Lower lobe of right lung (tissue), 2 donors: ENCODE results near the gene MEMO1. TPM values are rescaled to one million over a fixed set of nuclear protein-coding genes. Genes with fewer than 3 reads are reported as not detected.
"Not testable (repeated sequence)": the region's sequence is repeated elsewhere in the genome, so short reads cannot be mapped to it uniquely, and the experiment has no call there.

Source experiments
- ATAC-seq, 2 donors: fragments of 200-7000 bp; cut with Tn5 transposase; one replicate each; pipeline ENCODE4 v1.9.1; 2020 to 2022; ENCODE audit warnings: mild to moderate bottlenecking in 2 of 2, moderate library complexity in 2 of 2
- DNase-seq: peaks from one replicate; pipeline ENCODE4 v3.0.0-alpha.2; 2020
- H3K27ac ChIP-seq: fragments of 200-600 bp; one replicate; pipeline ENCODE4 v1.8.0; 2022
- H3K27me3 ChIP-seq: fragments of 200-600 bp; one replicate; pipeline ENCODE4 v1.8.0; 2022; ENCODE audit warnings: low read depth
- H3K36me3 ChIP-seq: fragments of 200-600 bp; one replicate; pipeline ENCODE4 v1.8.0; 2022; ENCODE audit warnings: mild to moderate bottlenecking
- H3K4me1 ChIP-seq: fragments of 200-600 bp; one replicate; pipeline ENCODE4 v1.8.0; 2022
- H3K4me3 ChIP-seq: fragments of 200-600 bp; one replicate; pipeline ENCODE4 v1.8.0; 2022; ENCODE audit warnings: mild to moderate bottlenecking
- H3K9me3 ChIP-seq: fragments of 200-600 bp; one replicate; pipeline ENCODE4 v1.8.0; 2022
- intact Hi-C: fragments of 100-400 bp; cut with DNase I; formaldehyde crosslinking; loops from one replicate; pipeline ENCODE4 v1.11.0; 2022
- total RNA-seq: library from RNA; stranded (reverse); fragmentation: NEBNext Ultra II Directional; extraction: Animal tissue kit (Norgen Biotek cat#: 25700); gene quantifications from one replicate; pipeline ENCODE4 v1.2.1, GENCODE V29; 2021
- TF ChIP-seq, protein P1 (sequence below): fragments of 200-600 bp; IDR thresholded peaks from one replicate; pipeline ENCODE4 v1.8.0; 2022; ENCODE audit warnings: antibody characterized with exemption, mild to moderate bottlenecking
- donor health status: DM: no; HTN: yes; CAD: no; lungs with severe emphysema.

The MEMO1 gene
- total RNA-seq, 1 donor from 2014 or later = 35.7 TPM

DNA sequence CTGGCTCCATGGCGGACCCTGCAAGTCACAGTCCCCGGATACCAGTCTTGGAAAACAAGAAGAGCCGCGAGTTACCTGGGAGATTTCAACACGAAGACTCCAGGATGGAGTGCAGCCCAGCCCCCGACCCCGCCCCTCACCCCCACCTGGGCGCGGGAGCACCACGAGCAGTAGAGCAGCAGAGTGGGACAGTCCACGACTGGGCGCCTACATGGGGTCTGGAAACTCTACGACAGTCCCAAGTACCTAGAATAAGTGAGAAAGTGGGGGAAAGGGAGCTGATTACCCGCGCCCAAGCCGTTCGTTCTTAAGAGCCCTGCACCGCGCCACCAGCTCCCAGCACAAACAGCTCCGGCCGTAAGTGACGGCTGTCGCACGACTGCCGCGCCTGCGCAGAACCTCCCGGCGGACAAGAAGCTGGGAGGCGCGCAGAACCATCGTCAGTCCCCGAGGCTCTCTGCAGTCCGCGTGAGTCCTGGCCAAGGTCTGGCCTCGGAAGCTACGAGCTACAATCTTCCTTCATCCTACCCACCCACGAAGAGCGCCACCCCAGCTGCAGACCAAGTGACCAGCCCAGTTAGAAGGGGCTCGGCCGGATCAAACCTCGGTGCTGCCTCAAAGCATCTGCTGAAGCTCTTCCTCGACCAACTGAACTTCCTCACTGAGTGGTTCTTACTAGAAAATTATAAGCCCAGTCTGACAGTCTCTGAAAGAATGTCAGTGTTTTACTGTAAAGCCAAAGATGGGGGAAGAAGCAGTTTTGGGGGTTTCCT is 28.8 kb upstream of the MEMO1 start, which contains the start of gene DPY30:
Gene DPY30 (minus strand): TSS at position 359 of the 773 bp plus-strand sequence. CDS start 349 bp downstream, at position 10.
- H3K4me3 ChIP-seq = peak within 1 kb of the TSS; percentile 78
- intact Hi-C loops = no loop called here
- no peaks in the 10 kb centered on the region for H3K9me3 ChIP-seq
- peaks cover 20% of the 10 kb centered on the region for H3K36me3 ChIP-seq
- DNase-seq (peak; percentile 96), ATAC-seq (peak; percentile 99)
- peak within 1 kb of the TSS; percentile 82 for H3K27ac ChIP-seq
- peaks cover 14% of the 10 kb centered on the region for H3K4me1 ChIP-seq
- TF ChIP-seq, protein P1, sequence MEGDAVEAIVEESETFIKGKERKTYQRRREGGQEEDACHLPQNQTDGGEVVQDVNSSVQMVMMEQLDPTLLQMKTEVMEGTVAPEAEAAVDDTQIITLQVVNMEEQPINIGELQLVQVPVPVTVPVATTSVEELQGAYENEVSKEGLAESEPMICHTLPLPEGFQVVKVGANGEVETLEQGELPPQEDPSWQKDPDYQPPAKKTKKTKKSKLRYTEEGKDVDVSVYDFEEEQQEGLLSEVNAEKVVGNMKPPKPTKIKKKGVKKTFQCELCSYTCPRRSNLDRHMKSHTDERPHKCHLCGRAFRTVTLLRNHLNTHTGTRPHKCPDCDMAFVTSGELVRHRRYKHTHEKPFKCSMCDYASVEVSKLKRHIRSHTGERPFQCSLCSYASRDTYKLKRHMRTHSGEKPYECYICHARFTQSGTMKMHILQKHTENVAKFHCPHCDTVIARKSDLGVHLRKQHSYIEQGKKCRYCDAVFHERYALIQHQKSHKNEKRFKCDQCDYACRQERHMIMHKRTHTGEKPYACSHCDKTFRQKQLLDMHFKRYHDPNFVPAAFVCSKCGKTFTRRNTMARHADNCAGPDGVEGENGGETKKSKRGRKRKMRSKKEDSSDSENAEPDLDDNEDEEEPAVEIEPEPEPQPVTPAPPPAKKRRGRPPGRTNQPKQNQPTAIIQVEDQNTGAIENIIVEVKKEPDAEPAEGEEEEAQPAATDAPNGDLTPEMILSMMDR = no peak
- no peaks in the 10 kb centered on the region for H3K27me3 ChIP-seq

DNA sequence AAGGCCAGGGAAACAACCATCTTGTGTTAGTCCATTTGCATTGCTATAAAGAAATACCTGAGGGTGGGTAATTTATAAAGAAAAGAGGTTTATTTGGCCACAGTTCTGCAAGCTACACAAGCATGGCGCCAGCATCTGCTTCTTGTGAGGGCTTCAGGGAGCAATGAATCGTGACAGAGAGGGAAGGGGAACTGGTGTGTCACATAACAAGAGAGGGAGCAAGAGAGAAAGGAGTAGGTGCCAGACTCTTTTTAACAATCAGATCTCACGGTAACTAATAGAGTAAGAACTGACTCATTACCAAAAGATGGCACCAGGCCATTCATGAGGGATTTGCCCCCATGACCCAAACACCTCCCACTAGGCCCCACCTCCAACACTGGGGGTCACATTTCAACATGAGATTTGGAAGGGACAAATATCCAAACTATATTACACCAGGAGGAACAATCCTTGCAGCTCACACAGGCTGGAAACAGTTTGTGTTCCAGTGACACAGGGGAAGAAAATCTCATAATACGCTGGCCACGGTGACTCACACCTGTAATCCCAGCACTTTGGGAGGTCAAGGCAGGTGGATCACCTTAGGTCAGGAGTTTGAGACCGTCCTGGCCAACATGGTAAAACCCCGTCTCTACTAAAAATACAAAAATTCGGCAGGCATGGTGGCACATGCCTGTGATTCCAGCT is 23.5 kb upstream of the MEMO1 start:
- H3K4me1 ChIP-seq, DNase-seq, H3K4me3 ChIP-seq, ATAC-seq, H3K27me3 ChIP-seq, H3K27ac ChIP-seq, H3K9me3 ChIP-seq, intact Hi-C loops: not testable (repeated sequence)
- peaks cover 48% of the 10 kb centered on the region for H3K36me3 ChIP-seq

DNA sequence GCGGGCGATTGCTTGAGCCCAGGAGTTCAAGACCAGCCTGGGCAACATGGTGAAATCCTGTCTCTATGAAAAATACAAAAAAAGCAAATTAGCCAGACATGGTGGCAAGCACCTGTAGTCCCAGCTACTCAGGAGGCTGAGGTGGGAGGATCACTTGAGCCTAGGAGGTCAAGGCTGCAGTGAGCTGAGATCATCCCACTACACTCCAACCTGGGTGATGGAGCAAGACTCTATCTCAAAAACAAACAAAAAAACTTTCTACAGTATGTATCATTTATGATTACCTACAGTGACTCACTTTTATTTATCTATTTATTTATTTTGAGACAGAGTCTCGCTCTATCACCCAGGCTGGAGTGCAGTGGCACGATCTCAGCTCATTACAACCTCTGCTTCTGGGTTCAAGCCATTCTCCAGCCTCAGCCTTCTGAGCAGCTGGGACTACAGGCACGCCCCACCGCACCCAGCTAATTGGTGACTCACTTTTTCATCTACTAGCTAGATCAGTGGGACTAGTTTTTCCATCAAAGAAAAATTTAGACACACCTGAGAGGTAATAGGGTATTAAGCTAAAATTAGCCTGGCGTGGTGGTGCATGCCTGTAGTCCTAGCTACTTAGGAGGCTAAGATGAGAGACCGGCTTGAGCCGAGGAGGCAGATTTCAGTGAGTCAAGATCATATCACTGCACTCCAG is 8.1 kb upstream of the MEMO1 start:
- H3K9me3 ChIP-seq, H3K4me3 ChIP-seq, intact Hi-C loops, H3K4me1 ChIP-seq, H3K27ac ChIP-seq, H3K27me3 ChIP-seq, ATAC-seq, DNase-seq: not testable (repeated sequence)
- H3K36me3 ChIP-seq = peaks cover 61% of the 10 kb centered on the region

DNA sequence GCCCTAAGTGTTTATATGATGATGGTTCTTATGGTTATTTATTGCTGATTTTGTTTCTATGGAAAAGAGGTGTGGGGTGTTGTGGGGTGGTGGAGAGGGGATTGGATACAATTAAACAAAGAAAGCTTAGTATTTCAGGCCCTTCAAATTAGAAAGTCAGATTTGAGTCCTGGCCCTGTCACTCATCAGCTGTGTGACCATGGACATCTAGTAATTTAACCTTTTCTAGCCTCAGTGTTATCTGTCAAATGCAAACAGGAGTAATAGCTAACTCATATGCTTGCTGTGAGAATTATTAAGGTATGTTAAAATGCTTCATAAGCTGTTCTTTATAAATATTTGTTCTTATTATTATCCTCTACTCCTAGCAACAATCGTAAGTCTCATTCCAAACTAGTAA is 2.1 kb upstream of the MEMO1 start:
- no peak for ATAC-seq
- Histone ChIP-seq H3K4me3 (no peak overlapping the region), H3K36me3 (peaks cover 14% of the 10 kb centered on the region), H3K4me1 (peaks cover 24% of the 10 kb centered on the region), H3K27ac (no peak overlapping the region), H3K27me3 (no peaks in the 10 kb centered on the region), H3K9me3 (no peaks in the 10 kb centered on the region)
- DNase-seq = no peak
- intact Hi-C loops = no loop called here
- TF ChIP-seq, protein P1 = no peak

DNA sequence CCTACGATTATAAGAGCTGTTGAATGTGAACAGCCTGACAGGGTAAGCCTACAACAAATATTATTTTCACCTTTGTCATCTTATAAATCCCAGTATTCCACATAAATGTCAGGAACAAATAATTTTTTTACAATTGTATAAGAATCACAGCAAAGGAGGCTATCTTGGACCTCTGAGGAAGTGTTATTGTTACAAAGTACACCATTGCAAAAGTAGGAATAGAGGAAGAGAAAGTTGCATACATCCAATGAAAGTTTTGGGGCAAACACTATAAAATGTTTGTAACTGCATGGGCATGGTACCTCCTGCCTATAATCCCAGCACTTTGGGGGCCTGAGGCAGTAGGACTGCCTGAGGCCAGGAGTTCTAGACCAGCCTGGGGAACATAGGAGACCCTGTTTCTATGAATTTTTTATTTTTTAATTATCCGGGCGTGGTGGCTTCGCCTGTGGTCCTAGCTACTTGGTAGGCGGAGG is 715 bp upstream of the MEMO1 start:
- peak overlapping the region; percentile 86 for H3K27ac ChIP-seq
- peak overlapping the region; percentile 90 for H3K4me3 ChIP-seq
- no peaks in the 10 kb centered on the region for H3K27me3 ChIP-seq
- no peaks in the 10 kb centered on the region for H3K9me3 ChIP-seq
- DNase-seq (no peak), ATAC-seq (no peak)
- peaks cover 37% of the 10 kb centered on the region for H3K4me1 ChIP-seq
- H3K36me3 ChIP-seq = peaks cover 9% of the 10 kb centered on the region
- TF ChIP-seq, protein P1 = no peak
- intact Hi-C loops = no loop called here

DNA sequence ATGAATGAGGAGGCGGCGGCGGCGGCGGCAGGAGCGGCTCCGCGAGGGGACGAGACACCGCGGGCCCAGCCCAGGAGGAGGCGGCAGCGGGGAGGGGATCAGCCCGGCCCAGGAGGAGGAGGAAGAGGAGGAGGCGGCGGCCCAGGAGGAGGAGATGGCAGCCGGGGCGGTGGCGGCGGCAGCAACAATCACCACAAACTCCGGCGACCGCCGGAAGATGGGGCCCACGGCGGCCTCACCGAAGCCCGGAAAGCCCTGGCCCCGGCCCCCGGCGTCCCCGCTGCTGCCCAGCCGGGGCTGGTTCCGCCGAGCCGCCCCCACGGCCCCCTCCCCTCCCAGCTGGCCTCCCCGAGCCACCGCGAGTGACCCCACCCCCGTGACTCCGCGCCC is 533 bp downstream of the MEMO1 start:
- Histone ChIP-seq H3K27ac (peak overlapping the region; percentile 86), H3K4me1 (peaks cover 41% of the 10 kb centered on the region), H3K4me3 (peak overlapping the region; percentile 90)
- H3K27me3 ChIP-seq, H3K9me3 ChIP-seq, intact Hi-C loops, H3K36me3 ChIP-seq: not testable (repeated sequence)
- DNase-seq (peak; percentile 78), ATAC-seq (peak; percentile 88 to 89)
